Measurements from ENCODE around the gene CDH12. TPM values are rescaled to one million over a fixed set of nuclear protein-coding genes. Genes with fewer than 3 reads are reported as not detected.
"Not testable (repeated sequence)": the region's sequence is repeated elsewhere in the genome, so short reads cannot be mapped to it uniquely, and the experiment has no call there.

Gene CDH12
- total RNA-seq, 1 donor from 2014 or later, result 0.26 TPM

DNA sequence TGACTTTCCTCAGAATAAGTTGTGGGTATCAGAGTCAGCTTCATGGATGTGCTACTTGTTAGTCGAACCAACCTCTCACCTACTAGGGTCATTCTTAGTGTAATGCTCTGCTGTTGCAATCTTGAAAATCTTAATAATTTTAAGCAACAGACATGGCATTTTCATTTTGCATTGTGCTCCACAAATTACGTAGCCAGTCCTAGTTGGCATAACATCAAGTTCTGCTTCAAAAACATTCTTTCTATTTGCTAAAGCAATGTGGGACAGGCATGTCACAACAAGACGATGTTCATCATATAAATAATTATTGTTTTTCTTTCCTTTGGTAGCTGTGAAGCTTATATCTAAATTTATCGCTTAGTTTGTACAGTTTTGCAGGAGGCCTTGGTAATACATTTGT, 39.3 kb upstream of the CDH12 start:
- H3K27me3 Mint-ChIP-seq (ENCODE audit: unreplicated experiment), result peaks cover 3% of the 10 kb centered on the region
- H3K36me3 Mint-ChIP-seq (ENCODE audit: low read depth, unreplicated experiment), result no peaks in the 10 kb centered on the region
- H3K27ac Mint-ChIP-seq (ENCODE audit: unreplicated experiment), result no peak overlapping the region
- H3K9me3 Mint-ChIP-seq (ENCODE audit: unreplicated experiment), result no peaks in the 10 kb centered on the region
- H3K4me1 Mint-ChIP-seq (ENCODE audit: unreplicated experiment), result peaks cover 3% of the 10 kb centered on the region
- DNase-seq (ENCODE audit: low spot score), result no peak
- H3K4me3 Mint-ChIP-seq (ENCODE audit: unreplicated experiment), result no peak overlapping the region
- TF ChIP-seq, protein P1, sequence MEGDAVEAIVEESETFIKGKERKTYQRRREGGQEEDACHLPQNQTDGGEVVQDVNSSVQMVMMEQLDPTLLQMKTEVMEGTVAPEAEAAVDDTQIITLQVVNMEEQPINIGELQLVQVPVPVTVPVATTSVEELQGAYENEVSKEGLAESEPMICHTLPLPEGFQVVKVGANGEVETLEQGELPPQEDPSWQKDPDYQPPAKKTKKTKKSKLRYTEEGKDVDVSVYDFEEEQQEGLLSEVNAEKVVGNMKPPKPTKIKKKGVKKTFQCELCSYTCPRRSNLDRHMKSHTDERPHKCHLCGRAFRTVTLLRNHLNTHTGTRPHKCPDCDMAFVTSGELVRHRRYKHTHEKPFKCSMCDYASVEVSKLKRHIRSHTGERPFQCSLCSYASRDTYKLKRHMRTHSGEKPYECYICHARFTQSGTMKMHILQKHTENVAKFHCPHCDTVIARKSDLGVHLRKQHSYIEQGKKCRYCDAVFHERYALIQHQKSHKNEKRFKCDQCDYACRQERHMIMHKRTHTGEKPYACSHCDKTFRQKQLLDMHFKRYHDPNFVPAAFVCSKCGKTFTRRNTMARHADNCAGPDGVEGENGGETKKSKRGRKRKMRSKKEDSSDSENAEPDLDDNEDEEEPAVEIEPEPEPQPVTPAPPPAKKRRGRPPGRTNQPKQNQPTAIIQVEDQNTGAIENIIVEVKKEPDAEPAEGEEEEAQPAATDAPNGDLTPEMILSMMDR (IDR thresholded peaks at IDR 0.05; ENCODE audit: unreplicated experiment), result no peak

GRCh38 chr5:22889720-22890119, 36.6 kb upstream of the CDH12 start:
- H3K4me1 Mint-ChIP-seq (ENCODE audit: unreplicated experiment), result peaks cover 3% of the 10 kb centered on the region
- no peaks in the 10 kb centered on the region for H3K9me3 Mint-ChIP-seq (ENCODE audit: unreplicated experiment)
- H3K27ac Mint-ChIP-seq (ENCODE audit: unreplicated experiment), result no peak overlapping the region
- peaks cover 3% of the 10 kb centered on the region for H3K27me3 Mint-ChIP-seq (ENCODE audit: unreplicated experiment)
- DNase-seq (ENCODE audit: low spot score), result no peak
- H3K4me3 Mint-ChIP-seq (ENCODE audit: unreplicated experiment), result no peak overlapping the region
- no peaks in the 10 kb centered on the region for H3K36me3 Mint-ChIP-seq (ENCODE audit: low read depth, unreplicated experiment)
- TF ChIP-seq, protein P1 (IDR thresholded peaks at IDR 0.05; ENCODE audit: unreplicated experiment), result no peak

GRCh38 chr5:22887566-22887965, 34.4 kb upstream of the CDH12 start:
- DNase-seq (ENCODE audit: low spot score), result no peak
- H3K27ac Mint-ChIP-seq (ENCODE audit: unreplicated experiment), result no peak overlapping the region
- peaks cover 3% of the 10 kb centered on the region for H3K4me1 Mint-ChIP-seq (ENCODE audit: unreplicated experiment)
- no peak overlapping the region for H3K4me3 Mint-ChIP-seq (ENCODE audit: unreplicated experiment)
- no peaks in the 10 kb centered on the region for H3K36me3 Mint-ChIP-seq (ENCODE audit: low read depth, unreplicated experiment)
- no peaks in the 10 kb centered on the region for H3K9me3 Mint-ChIP-seq (ENCODE audit: unreplicated experiment)
- TF ChIP-seq, protein P1 (IDR thresholded peaks at IDR 0.05; ENCODE audit: unreplicated experiment), result no peak
- H3K27me3 Mint-ChIP-seq (ENCODE audit: unreplicated experiment), result peaks cover 3% of the 10 kb centered on the region

GRCh38 chr5:22858911-22859310, 5.8 kb upstream of the CDH12 start:
- not testable (repeated sequence) for H3K4me3 Mint-ChIP-seq (ENCODE audit: unreplicated experiment); H3K27ac Mint-ChIP-seq (ENCODE audit: unreplicated experiment); H3K9me3 Mint-ChIP-seq (ENCODE audit: unreplicated experiment); H3K36me3 Mint-ChIP-seq (ENCODE audit: low read depth, unreplicated experiment); H3K27me3 Mint-ChIP-seq (ENCODE audit: unreplicated experiment); DNase-seq (ENCODE audit: low spot score); H3K4me1 Mint-ChIP-seq (ENCODE audit: unreplicated experiment)

DNA sequence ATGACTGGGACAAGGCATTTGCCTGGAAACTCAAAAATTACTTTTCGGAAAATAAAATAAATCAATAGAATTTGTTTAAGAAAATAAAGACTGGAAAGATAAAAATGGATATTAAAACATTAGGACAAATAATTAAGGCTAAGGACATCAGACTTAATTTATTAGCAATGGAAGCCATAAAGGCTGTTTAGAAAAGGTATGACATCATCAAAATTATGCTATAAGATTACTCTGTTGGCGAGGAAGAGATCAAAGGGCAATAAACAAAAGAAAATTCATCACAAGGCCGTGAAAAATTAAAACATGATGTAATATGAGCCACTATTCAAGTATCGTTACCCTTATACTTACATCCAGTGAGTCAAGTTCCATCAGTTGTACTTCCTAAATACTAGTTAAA, 2.7 kb upstream of the CDH12 start:
- no peaks in the 10 kb centered on the region for H3K27me3 Mint-ChIP-seq (ENCODE audit: unreplicated experiment)
- DNase-seq (ENCODE audit: low spot score), result no peak
- no peaks in the 10 kb centered on the region for H3K4me1 Mint-ChIP-seq (ENCODE audit: unreplicated experiment)
- H3K36me3 Mint-ChIP-seq (ENCODE audit: low read depth, unreplicated experiment), result no peaks in the 10 kb centered on the region
- H3K9me3 Mint-ChIP-seq (ENCODE audit: unreplicated experiment), result no peaks in the 10 kb centered on the region
- TF ChIP-seq, protein P1 (IDR thresholded peaks at IDR 0.05; ENCODE audit: unreplicated experiment), result no peak
- H3K4me3 Mint-ChIP-seq (ENCODE audit: unreplicated experiment), result no peak overlapping the region
- H3K27ac Mint-ChIP-seq (ENCODE audit: unreplicated experiment), result no peak overlapping the region

DNA sequence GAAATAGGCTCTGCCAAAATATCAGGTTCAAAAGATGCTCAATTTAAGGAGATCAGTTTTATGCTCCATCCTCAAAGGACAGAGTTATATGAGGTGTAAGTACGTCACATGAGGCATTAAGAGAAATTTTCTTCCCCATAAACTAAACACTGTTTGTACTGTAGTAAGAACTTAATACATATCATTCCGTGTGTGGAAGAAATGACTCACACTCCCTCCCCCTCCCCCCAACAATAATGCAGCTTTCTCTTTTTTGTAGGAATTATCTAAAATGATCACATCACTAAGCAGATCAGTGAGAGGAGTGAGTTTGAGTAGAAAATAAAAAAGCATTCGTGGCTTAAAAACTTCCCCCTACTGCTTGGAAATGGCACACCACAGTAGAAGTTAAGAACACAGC, 2.2 kb downstream of the CDH12 start:
- TF ChIP-seq, protein P1 (IDR thresholded peaks at IDR 0.05; ENCODE audit: unreplicated experiment), result no peak
- Mint-ChIP-seq H3K4me3 (ENCODE audit: unreplicated experiment) (no peak overlapping the region), H3K27me3 (ENCODE audit: unreplicated experiment) (no peaks in the 10 kb centered on the region), H3K9me3 (ENCODE audit: unreplicated experiment) (no peaks in the 10 kb centered on the region), H3K27ac (ENCODE audit: unreplicated experiment) (no peak overlapping the region), H3K4me1 (ENCODE audit: unreplicated experiment) (no peaks in the 10 kb centered on the region), H3K36me3 (ENCODE audit: low read depth, unreplicated experiment) (no peaks in the 10 kb centered on the region)
- DNase-seq (ENCODE audit: low spot score), result no peak

Measured in endothelial cell (in vitro differentiated cells).